GM18909 (cell line): ENCODE data around the gene SLC36A4.
"Not testable (repeated sequence)": the region's sequence is repeated elsewhere in the genome, so short reads cannot be mapped to it uniquely, and the experiment has no call there.

Experiments
- ATAC-seq: cut with Tn5 transposase; IDR thresholded peaks from one replicate; pipeline ENCODE4 v1.9.1; 2021; ENCODE audit warnings: mild to moderate bottlenecking; ENCODE audit not compliant: unreplicated experiment, poor library complexity

Gene SLC36A4

DNA sequence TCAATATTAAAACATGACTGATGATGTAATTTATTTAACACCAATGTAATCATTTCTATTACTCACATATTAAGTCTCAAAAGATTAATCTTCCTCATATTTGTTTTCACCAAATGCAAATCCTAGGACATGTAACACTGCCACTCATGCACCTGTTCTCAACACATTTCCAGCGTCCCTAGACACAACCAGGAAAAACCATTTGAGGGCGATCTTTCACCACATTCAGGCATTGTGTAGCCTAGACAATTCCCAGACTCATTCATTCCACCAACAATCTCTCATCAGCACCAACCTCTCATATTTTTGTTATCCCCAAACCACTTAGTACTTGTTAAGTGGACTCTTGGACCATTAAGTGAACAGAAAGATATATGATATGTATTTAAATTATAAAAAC is 66.1 kb downstream of the SLC36A4 start:
- ATAC-seq, result no peak

GRCh38 chr11:93128574-93128973 is 69.2 kb downstream of the SLC36A4 start:
- no peak for ATAC-seq

DNA sequence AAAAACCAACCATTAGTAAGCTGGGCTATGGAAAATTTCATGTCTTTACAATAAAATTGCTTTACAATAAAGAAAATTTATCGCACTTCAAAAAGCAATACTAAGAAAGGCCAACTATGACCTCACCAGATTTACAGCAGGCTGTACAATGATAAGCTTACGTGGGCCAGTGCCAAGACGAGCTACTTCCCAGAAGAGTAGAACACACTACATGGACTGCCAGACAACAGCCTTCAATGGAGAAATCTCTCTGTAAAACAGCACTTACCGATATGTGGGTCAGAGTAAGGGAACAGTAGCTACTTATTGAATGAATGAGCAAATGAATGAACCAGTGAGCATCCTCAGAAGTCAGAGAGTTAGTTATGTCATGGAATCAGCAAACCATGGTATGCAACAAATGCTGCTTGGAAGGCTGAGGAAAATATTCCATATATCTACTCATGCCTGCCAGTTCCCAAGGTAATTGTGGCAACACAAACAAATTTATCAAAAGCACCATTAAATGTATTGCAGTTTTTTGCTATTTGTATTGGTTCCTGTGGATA is 74.4 kb downstream of the SLC36A4 start:
- no peak for ATAC-seq

GRCh38 chr11:93122535-93123235 is 75.1 kb downstream of the SLC36A4 start:
- no peak for ATAC-seq

- ATAC-seq, result no peak
These were observed 79.5 kb downstream of the SLC36A4 start for GRCh38 chr11:93118276-93118675.

- ATAC-seq, result no peak
These were observed 80.2 kb downstream of the SLC36A4 start for GRCh38 chr11:93117565-93117964.

DNA sequence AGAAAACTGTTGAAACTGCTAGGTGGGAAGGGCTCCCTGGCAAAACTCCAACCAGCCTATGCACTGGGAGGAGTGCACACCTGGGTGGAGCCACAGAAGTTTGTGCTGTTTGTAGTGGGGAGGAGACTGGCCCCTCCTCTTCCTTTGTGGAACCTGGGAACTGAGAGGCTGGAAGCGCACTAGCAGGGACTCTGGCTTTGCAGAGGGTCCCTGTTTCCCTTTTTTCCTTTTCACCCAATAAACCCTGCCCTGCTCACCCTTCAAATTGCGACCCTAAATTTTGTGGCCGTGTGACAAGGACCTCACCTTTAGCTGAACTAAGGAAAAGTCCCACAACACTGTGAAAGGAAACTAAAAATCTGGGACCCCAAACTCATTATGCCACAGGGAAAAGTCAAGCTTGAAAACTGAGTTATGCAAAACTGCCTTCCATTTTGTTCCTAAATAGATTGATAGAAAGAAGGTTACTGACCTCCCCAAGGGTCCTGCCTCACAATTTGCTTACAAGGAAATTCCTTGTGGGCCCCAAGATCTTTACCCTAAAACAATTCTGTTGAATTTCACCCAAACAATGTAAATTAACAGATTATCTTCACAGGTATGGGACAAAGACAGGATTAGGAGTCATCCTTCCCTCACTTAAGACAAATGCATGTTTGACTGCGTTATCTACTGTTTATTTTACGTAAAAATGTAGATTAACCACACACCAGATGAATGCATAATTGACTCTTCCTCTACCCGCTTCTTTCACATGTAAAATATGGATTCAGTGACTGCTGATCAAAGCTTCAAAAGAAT is 81.0 kb downstream of the SLC36A4 start:
- ATAC-seq, result no peak

DNA sequence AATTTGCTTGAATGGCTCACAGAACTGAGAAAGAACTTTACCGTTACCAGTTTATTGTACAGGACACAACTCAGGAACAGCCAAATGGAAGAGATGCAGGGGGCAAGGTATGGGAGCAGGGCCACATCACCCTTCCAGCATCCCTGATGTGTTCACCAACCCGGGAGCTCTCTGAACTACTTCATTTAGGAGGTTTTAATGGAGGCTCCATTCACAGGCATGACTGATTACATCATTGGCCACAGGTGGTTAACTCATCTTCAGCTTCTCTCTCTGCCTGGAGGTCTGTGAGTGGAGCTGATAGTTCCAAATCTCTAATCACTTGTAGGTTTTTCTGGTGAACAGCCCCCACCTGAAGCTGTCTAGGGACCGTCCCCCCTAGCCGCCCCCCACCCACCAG is 83.5 kb downstream of the SLC36A4 start:
- no peak for ATAC-seq

GRCh38 chr11:93113824-93114223 is 84.0 kb downstream of the SLC36A4 start:
- ATAC-seq, result no peak

- not testable (repeated sequence) for ATAC-seq
These were observed 86.6 kb downstream of the SLC36A4 start for GRCh38 chr11:93111147-93111546.

- no peak for ATAC-seq
These were observed 97.6 kb downstream of the SLC36A4 start for GRCh38 chr11:93100211-93100610.

DNA sequence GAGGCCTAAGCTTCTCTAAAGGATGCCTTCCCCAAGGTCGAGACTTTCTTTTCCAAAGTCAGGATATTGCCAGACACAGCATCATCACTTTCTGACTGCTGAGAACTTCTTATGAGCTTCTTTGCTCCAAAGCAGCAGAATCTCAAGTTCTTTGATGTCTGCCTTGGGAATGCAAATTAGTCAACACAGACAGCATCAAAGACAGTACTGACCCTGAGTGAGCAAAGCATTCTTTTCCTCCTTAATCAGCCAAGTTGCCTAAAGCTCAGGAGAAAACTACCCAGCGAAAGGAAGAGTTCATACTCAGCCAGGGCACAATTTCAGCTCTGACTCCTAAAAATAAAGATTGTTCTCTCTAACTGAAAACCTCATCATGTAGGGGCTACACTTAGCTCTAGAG is 98.0 kb downstream of the SLC36A4 start:
- no peak for ATAC-seq
